Measurements from ENCODE around the gene CXXC1.

The CXXC1 gene

DNA sequence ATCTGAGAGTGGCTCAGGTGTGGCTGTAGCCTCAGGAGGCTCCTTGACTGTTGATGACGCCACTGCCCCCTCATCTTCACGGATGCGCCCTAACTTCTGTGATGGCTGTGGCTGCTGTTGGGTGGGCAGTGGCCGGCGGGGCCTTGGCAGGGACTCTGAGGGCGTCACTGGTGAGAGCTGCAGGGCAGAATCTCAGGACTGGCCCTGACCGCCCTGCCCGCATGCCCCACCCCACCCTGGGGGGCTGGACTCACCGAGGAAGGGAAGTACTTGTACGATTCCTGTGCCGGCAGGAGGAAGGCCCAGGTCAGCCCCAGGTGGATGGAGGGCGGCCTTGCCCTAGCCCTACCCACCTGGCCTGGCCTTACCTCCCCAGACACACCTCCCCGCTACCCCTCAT is 2.4 kb downstream of the CXXC1 start:
- no peak for TF ChIP-seq CTCF (IDR thresholded peaks at IDR 0.05; ENCODE audit: low read length, missing control alignments)
- no peak overlapping the region for H3K4me3 ChIP-seq (replicated peaks; ENCODE audit: low read depth, low read length)
- DNase-seq (ENCODE audit: low read depth) = no peak

GRCh38 chr18:50284255-50284885 is 3.1 kb downstream of the CXXC1 start:
- DNase-seq (ENCODE audit: low read depth) = no peak
- no peak for TF ChIP-seq CTCF (IDR thresholded peaks at IDR 0.05; ENCODE audit: low read length, missing control alignments)
- no peak overlapping the region for H3K4me3 ChIP-seq (replicated peaks; ENCODE audit: low read depth, low read length)

DNA sequence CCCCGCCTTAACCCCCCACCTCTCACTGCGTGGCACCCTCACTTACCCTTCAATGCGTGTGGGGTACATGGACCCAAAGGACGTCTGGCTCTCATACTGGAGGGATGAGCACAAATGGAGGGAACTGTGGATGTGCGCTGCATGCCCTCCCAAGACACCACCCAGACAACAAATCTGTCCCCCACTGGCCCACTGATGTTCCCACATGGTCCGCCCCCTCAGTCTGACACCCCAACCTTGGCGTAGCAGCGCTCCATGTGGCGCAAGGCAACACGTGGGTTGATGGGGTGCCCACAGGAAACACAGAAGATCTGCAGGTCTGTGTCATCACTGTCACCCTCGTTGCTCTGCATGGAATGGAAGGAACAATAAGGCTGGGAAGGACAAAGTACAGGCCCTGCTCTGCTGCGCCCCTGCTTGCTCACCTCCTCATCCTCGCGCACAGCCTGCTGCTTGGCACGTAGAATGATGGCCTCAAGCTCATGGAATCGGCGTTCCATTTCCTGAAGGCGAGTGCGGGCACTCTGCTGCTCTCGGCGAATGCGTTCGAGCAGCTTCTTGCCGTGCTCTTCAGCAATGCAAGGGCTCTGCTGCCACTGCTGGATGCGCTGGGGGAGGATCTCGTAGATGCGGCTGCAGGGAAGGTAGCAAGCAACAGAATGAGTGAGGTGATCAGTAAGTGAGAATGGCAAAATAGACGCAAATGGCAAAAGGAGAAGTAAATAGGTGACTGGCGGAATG is 3.9 kb downstream of the CXXC1 start:
- DNase-seq (ENCODE audit: low read depth) = no peak
- no peak overlapping the region for H3K4me3 ChIP-seq (replicated peaks; ENCODE audit: low read depth, low read length)
- no peak for TF ChIP-seq CTCF (IDR thresholded peaks at IDR 0.05; ENCODE audit: low read length, missing control alignments)

DNA sequence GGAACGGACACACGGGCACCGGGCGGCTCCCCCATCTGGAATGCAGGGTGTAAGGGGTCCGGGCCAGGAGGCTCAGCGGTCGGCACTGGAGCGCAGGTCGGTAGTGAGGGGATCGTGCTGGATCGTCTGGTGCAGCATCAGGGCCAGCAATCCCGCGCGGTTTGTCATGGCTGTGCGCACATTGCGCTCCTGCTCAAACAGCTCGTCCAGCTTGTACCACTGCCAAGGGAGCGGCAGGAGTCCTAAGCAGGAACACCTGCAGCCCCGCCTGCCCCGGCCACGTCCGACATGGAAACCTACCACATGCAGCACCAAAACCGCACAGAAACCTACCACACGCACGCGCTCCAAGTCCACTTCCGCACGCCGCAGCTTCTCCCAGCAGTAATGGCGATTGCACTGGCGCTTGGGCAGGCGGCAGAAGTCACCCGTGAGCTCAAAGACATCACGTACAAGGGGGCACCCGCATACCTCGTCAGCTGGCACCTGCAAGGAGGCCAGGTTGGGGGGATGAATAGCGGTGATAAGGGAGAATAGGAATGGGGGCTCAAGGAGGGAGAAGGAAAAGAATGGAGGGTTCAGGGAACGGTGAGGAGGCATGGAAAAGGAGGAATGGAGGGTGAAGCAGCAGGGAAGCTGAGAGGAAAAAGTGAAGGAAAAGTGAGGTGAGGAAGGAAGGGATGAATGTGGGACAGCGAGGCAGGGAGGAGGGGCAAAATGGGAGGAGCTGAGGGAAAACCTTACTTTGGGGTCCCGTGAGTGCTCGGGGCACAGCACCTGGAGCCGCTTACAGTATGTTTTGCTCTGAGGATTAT is 4.8 kb downstream of the CXXC1 start:
- TF ChIP-seq CTCF (IDR thresholded peaks at IDR 0.05; ENCODE audit: low read length, missing control alignments) = no peak
- no peak for DNase-seq (ENCODE audit: low read depth)
- H3K4me3 ChIP-seq (replicated peaks; ENCODE audit: low read depth, low read length) = no peak overlapping the region

DNA sequence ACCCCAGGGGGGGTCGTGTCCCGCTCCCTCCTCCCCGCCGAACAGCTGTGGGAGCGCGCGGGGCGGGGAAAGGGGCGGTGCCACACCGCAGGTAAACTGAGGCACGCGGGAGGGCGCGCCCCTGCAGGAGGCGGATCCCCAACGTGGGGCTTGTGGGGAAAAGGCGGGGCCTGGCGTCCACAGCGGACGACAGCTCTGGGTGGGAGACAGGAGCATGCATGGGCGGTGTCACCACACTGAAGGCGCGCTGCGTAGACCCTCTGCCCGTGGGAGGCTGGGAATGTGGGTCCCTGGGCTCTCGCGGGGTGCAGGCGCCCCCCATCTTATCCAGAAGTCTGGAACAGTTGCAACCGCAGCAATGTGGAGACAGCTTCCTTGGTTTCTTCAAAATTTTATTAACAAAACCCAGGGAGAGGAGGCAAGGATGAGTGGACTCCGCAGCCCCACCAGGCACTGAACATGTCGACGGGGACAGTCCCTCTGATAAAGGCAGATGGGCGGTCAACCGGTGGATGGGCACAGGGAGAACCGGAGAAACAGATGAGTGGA is 5.4 kb downstream of the CXXC1 start:
- peak overlapping the region; percentile 100 for H3K4me3 ChIP-seq (replicated peaks; ENCODE audit: low read depth, low read length)
- no peak for DNase-seq (ENCODE audit: low read depth)
- TF ChIP-seq CTCF (IDR thresholded peaks at IDR 0.05; ENCODE audit: low read length, missing control alignments) = no peak

DNA sequence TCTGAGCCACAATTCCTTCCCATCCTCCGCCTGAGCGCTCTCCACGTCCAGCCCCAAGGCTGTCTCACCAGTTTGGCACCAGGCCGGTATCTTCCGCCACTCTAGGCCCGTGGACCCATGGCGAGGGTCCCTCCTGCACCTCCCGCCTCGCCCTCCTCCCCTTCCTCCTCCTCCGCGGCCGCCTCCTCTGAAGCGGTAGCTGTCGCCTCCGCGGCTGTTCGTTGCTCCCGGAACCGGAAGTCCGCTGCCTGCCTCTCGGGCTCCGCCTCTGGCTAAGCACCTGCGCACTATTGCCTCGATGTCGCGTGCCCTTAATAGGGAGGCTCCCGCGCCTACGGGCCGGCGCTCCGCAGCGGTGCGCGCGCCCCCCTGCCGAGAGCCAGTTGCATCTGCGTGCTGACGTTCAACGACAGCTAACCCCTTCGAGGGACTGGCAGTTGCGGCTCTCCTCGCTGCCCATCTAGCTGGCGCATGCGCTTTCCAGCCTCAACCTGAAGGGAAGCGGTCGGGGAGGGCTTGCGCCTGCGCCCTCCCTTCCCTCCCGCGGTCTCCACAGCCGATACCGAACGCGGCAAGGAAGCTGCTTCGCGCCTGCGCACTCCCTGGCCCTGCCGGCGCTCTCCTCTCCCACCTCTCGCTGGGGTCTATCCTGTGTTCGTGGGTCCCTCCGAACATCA is 6.1 kb downstream of the CXXC1 start, which contains the start of gene MBD1:
Gene MBD1, minus strand, starts transcription at position 229 of the 677 bp plus-strand sequence. CDS start 1,531 bp downstream, outside the sequence.
- no peak for TF ChIP-seq CTCF (IDR thresholded peaks at IDR 0.05; ENCODE audit: low read length, missing control alignments)
- DNase-seq (ENCODE audit: low read depth) = peak; percentile 99
- peak within 1 kb of the TSS; percentile 100 for H3K4me3 ChIP-seq (replicated peaks; ENCODE audit: low read depth, low read length)

Data from fibroblast of pulmonary artery (primary cell).